Measurements from ENCODE around the gene SLC6A18. TPM values are rescaled to one million over a fixed set of nuclear protein-coding genes. Genes with fewer than 3 reads are reported as not detected.
"Not testable (repeated sequence)": the region's sequence is repeated elsewhere in the genome, so short reads cannot be mapped to it uniquely, and the experiment has no call there.

Gene SLC6A18
- total and polyA plus RNA-seq, 2 experiments from 2014 or later = not detected

GRCh38 chr5:1282131-1282992, 57.2 kb downstream of the SLC6A18 start:
- no peak for DNase-seq (ENCODE audit: low read depth in 1 of 2, low spot score in 1 of 2)
- no peak overlapping the region for H3K27ac ChIP-seq
- no peaks in the 10 kb centered on the region for H3K4me1 ChIP-seq (ENCODE audit: low read depth)
- no peaks in the 10 kb centered on the region for H3K27me3 ChIP-seq
- no peak overlapping the region for H3K4me3 ChIP-seq
- no peaks in the 10 kb centered on the region for H3K36me3 ChIP-seq
- TF ChIP-seq, protein P1, sequence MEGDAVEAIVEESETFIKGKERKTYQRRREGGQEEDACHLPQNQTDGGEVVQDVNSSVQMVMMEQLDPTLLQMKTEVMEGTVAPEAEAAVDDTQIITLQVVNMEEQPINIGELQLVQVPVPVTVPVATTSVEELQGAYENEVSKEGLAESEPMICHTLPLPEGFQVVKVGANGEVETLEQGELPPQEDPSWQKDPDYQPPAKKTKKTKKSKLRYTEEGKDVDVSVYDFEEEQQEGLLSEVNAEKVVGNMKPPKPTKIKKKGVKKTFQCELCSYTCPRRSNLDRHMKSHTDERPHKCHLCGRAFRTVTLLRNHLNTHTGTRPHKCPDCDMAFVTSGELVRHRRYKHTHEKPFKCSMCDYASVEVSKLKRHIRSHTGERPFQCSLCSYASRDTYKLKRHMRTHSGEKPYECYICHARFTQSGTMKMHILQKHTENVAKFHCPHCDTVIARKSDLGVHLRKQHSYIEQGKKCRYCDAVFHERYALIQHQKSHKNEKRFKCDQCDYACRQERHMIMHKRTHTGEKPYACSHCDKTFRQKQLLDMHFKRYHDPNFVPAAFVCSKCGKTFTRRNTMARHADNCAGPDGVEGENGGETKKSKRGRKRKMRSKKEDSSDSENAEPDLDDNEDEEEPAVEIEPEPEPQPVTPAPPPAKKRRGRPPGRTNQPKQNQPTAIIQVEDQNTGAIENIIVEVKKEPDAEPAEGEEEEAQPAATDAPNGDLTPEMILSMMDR (IDR thresholded peaks at IDR 0.05; ENCODE audit: low read depth, low read length) = no peak
- no peaks in the 10 kb centered on the region for H3K9me3 ChIP-seq (ENCODE audit: low read depth)

- H3K36me3 ChIP-seq; H3K27ac ChIP-seq; DNase-seq (ENCODE audit: low read depth in 1 of 2, low spot score in 1 of 2): not testable (repeated sequence)
Measured at GRCh38 chr5:1282993-1283728, 58.0 kb downstream of the SLC6A18 start.

DNA sequence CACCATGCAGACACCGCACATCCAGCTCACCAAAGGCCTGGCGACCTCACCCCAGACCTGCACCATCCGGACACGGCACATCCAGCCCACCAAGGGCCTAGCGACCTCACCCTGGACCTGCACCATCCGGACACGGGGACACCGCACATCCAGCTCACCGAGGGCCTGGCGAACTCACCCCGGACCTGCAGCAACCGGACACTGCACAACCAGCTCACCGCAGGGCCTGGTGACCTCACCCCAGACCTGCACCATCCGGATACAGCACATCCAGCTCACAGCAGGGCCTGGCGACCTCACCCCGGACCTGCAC, 58.5 kb downstream of the SLC6A18 start:
- not testable (repeated sequence) for H3K9me3 ChIP-seq (ENCODE audit: low read depth); H3K4me1 ChIP-seq (ENCODE audit: low read depth); H3K27me3 ChIP-seq; H3K4me3 ChIP-seq; H3K27ac ChIP-seq; DNase-seq (ENCODE audit: low read depth in 1 of 2, low spot score in 1 of 2); H3K36me3 ChIP-seq

More at GRCh38 chr5:1282993-1283728, 58.0 kb downstream of the SLC6A18 start:
- not testable (repeated sequence) for H3K4me1 ChIP-seq (ENCODE audit: low read depth); H3K9me3 ChIP-seq (ENCODE audit: low read depth); H3K4me3 ChIP-seq; H3K27me3 ChIP-seq

- H3K36me3 ChIP-seq; H3K27ac ChIP-seq; H3K4me1 ChIP-seq (ENCODE audit: low read depth); DNase-seq (ENCODE audit: low read depth in 1 of 2, low spot score in 1 of 2); H3K27me3 ChIP-seq; H3K9me3 ChIP-seq (ENCODE audit: low read depth); H3K4me3 ChIP-seq: not testable (repeated sequence)
Measured at GRCh38 chr5:1284336-1284970, 59.3 kb downstream of the SLC6A18 start.

DNA sequence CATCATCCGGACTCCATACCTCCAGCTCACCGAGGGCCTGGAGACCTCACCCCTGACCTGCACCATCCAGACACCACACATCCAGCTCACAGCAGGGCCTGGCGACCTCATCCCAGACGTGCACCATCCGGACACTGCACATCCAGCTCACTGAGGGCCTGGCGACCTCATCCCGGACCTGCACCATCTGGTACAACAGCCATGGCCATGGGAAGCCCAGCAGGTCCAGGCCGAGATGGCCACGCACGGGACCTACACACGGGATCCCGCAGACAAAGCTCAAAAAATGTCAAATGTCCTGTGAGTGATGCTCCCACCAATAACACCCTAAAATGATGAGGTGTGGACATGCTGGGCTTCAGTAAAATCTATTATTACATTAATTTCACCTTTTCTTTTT, 60.0 kb downstream of the SLC6A18 start:
- no peak overlapping the region for H3K4me3 ChIP-seq
- no peak for DNase-seq (ENCODE audit: low read depth in 1 of 2, low spot score in 1 of 2)
- H3K36me3 ChIP-seq = no peaks in the 10 kb centered on the region
- no peaks in the 10 kb centered on the region for H3K27me3 ChIP-seq
- TF ChIP-seq, protein P1 (IDR thresholded peaks at IDR 0.05; ENCODE audit: low read depth, low read length) = no peak
- no peak overlapping the region for H3K27ac ChIP-seq
- H3K4me1 ChIP-seq (ENCODE audit: low read depth) = no peaks in the 10 kb centered on the region
- no peaks in the 10 kb centered on the region for H3K9me3 ChIP-seq (ENCODE audit: low read depth)

- Histone ChIP-seq H3K27ac (no peak overlapping the region), H3K27me3 (no peaks in the 10 kb centered on the region), H3K36me3 (no peaks in the 10 kb centered on the region), H3K4me3 (no peak overlapping the region), H3K9me3 (ENCODE audit: low read depth) (no peaks in the 10 kb centered on the region), H3K4me1 (ENCODE audit: low read depth) (no peaks in the 10 kb centered on the region)
- TF ChIP-seq, protein P1 (IDR thresholded peaks at IDR 0.05; ENCODE audit: low read depth, low read length) = no peak
- no peak for DNase-seq (ENCODE audit: low read depth in 1 of 2, low spot score in 1 of 2)
Measured at GRCh38 chr5:1285883-1286291, 60.7 kb downstream of the SLC6A18 start.
